IPS DF 6.9 (cell line): Measurements from ENCODE around the gene MPPED1.

Experiments
- DNase-seq: peaks from one replicate; pipeline ENCODE4 v3.0.0-alpha.2; 2013; ENCODE audit warnings: low read depth, low spot score
- H3K27ac ChIP-seq: one replicate; pipeline ENCODE4 v1.5.1; 2013; ENCODE audit warnings: low read length, control low read depth
- H3K27me3 ChIP-seq: 2 replicates; pipeline ENCODE4 v1.6.1; 2013; ENCODE audit warnings: mild to moderate bottlenecking, low read length; ENCODE audit not compliant: control insufficient read depth, insufficient read depth
- H3K36me3 ChIP-seq: 2 replicates; pipeline ENCODE4 v1.6.1; 2013; ENCODE audit warnings: low read length; ENCODE audit not compliant: control insufficient read depth, insufficient read depth
- H3K4me1 ChIP-seq: 2 replicates; pipeline ENCODE4 v1.6.1; 2013; ENCODE audit warnings: low read length; ENCODE audit not compliant: control insufficient read depth, insufficient read depth
- H3K4me3 ChIP-seq: 2 replicates; pipeline ENCODE4 v1.5.1; 2013; ENCODE audit warnings: mild to moderate bottlenecking, low read length
- H3K9me3 ChIP-seq: 2 replicates; pipeline ENCODE4 v1.6.1; 2013; ENCODE audit warnings: low read length, inconsistent platforms; ENCODE audit not compliant: control insufficient read depth, insufficient read depth
- WGBS: extraction: QIAGEN DNeasy Blood & Tissue Kit; methylation state at CpG from one replicate; pipeline ENCODE4 v1.1.7; 2013; ENCODE audit warnings: mixed read lengths, missing lambda C conversion rate; ENCODE audit not compliant: insufficient read length, insufficient coverage; 5-methylcytosine and 5-hydroxymethylcytosine counted together

The MPPED1 gene

DNA sequence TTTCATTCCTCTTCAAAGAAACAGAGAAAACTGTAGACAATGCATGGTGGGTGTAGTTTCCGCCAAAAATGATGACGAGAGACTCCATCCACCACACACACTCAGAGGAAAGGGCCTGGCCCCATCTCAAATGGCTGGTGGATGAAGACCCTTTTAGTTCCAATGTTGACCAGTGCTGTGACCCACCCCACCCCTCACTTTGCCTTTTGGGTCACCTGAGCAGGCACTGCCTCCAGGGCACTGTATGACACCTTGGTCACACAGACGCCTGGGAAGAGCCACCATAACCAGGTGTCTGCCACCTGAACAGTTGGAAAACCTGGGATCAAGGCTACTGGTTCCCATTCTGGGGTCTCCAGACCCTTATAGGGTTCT lies 121.3 kb downstream of the MPPED1 start:
- Histone ChIP-seq H3K36me3 (no peaks in the 10 kb centered on the region), H3K4me1 (no peaks in the 10 kb centered on the region), H3K27me3 (no peaks in the 10 kb centered on the region), H3K27ac (no peak overlapping the region), H3K4me3 (no peak overlapping the region), H3K9me3 (0 out of 2 replicates have a peak, but pooled peaks cover 1% of the 10 kb centered on the region)
- WGBS, result no CpG with 5 or more reads among the region's 3 CpGs
- no peak for DNase-seq

DNA sequence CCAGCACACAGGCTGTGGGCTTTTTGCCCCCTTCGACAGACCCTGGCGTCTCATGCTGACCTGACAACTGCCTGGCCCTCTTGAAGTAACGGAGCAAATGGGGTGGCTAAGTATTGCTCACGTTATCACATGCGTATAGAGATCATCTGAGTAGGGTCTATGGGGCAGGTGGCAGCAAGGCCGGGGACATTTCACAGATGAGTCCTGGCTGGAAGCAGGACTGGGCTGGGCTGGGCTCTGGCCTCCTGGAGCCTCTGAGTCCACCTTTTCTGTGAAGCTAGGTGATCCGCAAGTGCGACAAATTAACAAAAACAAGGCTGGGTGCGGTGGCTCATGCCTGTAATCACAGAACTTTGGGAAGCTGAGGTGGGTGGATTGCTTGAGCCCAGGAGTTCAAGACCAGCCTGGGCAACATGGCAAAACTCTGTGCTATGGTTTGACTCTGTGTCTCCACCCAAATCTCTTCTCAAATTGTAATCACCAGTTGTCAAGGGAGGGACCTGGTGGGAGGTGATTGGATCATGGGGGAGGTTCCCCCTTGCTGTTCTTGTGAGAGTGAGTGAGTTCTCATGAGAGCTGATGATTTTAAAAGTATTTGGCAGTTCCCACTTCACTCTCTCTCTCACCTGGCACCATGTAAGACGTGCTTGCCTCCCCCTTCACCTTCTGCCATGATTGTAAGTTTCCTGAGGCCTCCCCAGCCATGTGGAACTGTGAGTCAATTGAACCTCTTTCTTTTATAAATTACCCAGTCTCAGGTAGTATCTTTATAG lies 122.0 kb downstream of the MPPED1 start:
- H3K9me3 ChIP-seq, result 0 out of 2 replicates have a peak, but pooled peaks cover 1% of the 10 kb centered on the region
- no peaks in the 10 kb centered on the region for H3K4me1 ChIP-seq
- H3K36me3 ChIP-seq, result no peaks in the 10 kb centered on the region
- no peaks in the 10 kb centered on the region for H3K27me3 ChIP-seq
- DNase-seq, result no peak
- WGBS, result no CpG with 5 or more reads among the region's 10 CpGs
- H3K27ac ChIP-seq, result no peak overlapping the region
- no peak overlapping the region for H3K4me3 ChIP-seq

DNA sequence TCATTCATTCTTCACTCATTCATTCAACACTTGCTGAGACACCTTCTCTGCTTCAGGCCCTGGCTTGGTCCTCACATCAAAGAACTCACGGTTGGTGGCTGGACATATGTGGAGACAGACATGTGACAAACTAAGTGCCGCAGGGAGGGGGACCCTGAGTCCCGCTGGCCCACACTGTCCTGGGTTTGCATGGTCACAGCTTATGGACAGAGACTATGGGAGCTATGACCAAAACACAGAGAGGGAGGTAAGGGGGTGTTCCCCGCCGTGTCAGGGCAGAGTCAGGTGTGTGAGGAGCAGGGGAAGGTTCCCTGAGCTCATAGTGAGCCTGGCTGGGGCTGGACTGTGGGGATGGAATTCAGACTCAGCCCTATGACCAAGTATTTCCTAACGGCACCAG lies 123.1 kb downstream of the MPPED1 start:
- Histone ChIP-seq H3K9me3 (0 out of 2 replicates have a peak, but pooled peaks cover 1% of the 10 kb centered on the region), H3K36me3 (no peaks in the 10 kb centered on the region; the same call in 1 of the 2 replicates), H3K27ac (no peak overlapping the region), H3K27me3 (no peaks in the 10 kb centered on the region), H3K4me1 (no peaks in the 10 kb centered on the region), H3K4me3 (no peak overlapping the region)
- no CpG with 5 or more reads among the region's 6 CpGs for WGBS
- no peak for DNase-seq

DNA sequence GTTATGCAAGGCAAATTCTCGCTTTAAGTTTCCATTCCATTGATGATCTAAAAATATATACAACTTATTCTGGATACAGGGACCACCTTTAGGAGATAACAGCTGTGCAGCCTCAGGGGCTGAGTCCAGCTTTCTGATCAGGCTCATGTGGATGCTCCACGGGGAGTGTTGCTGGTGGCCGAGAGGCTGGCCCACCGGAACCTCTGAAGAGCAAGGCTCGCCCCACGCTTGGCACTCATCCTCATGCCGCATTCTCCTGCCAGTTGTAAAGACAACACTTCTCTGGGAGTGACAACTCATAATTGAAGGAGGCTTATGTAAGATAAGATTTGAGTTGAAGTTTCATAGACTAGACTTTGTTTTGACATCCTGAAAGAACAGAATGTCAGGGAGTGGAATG lies 123.5 kb downstream of the MPPED1 start:
- Histone ChIP-seq H3K27ac (no peak overlapping the region), H3K36me3 (no peaks in the 10 kb centered on the region; the same call in 1 of the 2 replicates), H3K27me3 (no peaks in the 10 kb centered on the region), H3K4me3 (no peak overlapping the region), H3K9me3 (0 out of 2 replicates have a peak, but pooled peaks cover 1% of the 10 kb centered on the region), H3K4me1 (no peaks in the 10 kb centered on the region; the same call in 1 of the 2 replicates)
- no peak for DNase-seq
- WGBS, result no CpG with 5 or more reads among the region's 7 CpGs

DNA sequence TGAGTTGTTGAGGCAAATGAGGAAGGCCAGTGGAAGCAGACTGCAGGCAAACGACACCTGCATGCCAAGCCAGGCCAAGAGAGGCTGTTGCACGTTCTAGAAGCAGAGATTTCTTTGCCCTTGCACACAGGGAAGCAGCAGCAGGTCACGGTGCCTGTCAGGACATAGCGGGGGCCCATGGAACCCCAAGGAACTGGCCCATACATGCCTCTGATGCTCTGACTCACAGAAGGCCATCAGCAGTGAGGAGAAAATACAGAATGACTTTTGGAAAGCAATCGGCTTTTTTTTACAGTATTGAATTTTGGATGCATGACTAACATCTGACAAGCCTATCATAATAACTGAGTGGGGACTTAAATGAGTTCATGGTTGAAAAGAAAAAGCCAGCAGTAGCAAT lies 123.9 kb downstream of the MPPED1 start:
- WGBS, result no CpG with 5 or more reads among the region's 5 CpGs
- H3K27me3 ChIP-seq, result no peaks in the 10 kb centered on the region
- DNase-seq, result no peak
- no peaks in the 10 kb centered on the region; the same call in 1 of the 2 replicates for H3K4me1 ChIP-seq
- 0 out of 2 replicates have a peak, but pooled peaks cover 1% of the 10 kb centered on the region for H3K9me3 ChIP-seq
- no peaks in the 10 kb centered on the region; the same call in 1 of the 2 replicates for H3K36me3 ChIP-seq
- H3K27ac ChIP-seq, result no peak overlapping the region
- no peak overlapping the region for H3K4me3 ChIP-seq

DNA sequence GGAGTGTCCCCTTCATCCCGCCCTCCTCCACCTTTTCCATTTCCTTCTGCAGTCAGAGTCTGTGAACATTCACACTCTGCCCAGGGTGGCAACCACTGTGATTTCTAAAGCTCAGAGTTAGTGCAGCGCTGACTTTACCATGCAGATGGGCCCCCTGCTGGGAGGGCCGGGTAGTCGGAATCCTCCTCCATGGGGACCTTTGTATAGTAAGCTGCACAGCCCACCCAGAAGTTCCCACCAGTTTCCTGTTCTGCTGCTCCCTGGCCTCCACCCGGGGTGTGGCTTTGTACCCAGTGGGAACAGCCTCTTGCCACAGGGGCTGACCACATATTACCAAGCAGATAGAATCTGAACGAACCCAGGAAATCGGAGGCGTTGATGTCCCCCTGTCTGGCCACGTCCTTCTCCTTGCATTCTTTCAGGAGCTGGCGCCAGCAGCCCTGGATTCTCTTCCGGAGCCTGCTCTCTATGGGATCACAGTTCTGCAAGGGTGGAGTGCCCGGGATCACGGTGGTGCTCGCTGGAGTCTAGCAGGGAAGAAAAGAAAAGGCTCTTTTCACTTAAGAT lies 125.3 kb downstream of the MPPED1 start:
- H3K4me3 ChIP-seq, result no peak overlapping the region
- H3K4me1 ChIP-seq, result no peaks in the 10 kb centered on the region; the same call in 1 of the 2 replicates
- WGBS, result no CpG with 5 or more reads among the region's 14 CpGs
- H3K36me3 ChIP-seq, result no peaks in the 10 kb centered on the region; the same call in 1 of the 2 replicates
- H3K27me3 ChIP-seq, result no peaks in the 10 kb centered on the region
- no peak overlapping the region for H3K27ac ChIP-seq
- H3K9me3 ChIP-seq, result 0 out of 2 replicates have a peak, but pooled peaks cover 1% of the 10 kb centered on the region
- no peak for DNase-seq

DNA sequence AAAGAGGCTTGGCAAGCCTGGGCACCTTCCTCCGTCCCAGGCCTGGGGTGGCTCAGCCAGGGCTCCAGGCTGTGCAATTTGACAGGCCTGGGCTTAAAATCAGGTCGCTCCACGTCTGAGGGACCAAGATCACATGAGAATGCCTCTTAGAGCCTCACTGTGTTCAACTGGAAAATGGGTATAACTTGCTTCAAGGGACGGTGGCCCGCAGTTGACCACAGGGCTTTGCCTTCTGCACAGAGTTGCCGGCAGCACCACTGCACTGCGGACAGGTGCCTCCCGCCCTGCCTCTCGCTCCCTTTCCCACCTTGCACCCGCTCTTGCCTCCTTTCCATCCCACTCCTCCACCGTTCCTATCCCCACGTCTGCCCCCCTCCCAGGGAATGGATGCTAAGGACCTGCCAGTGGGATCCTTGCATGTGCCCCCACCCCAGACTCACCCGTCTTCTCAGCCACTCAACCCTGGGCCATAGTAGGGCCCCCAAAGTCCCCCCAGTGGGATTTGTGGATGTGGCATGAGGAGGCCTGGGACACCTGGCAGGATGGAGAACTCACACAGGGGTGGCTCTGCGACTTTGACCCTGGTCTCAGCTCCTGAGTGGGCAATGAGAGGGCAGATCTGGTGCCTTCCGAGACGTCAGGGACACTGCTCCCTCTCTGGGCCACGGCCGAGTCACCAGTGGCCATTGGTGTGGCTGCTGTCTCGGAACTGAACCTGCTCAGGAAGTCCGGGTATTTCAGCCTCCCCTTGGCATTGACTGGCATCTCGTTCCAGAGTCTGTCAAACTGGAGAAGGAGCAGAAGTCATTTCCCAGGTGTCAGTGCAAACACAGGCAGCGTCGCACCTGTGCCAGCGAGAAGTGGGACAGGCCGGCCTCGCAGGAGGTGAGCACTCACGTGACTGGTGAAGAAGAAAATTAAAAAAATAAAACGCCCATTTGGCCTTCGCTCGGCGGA lies 128.0 kb downstream of the MPPED1 start:
- Histone ChIP-seq H3K27me3 (no peaks in the 10 kb centered on the region), H3K9me3 (0 out of 2 replicates have a peak, but pooled peaks cover 1% of the 10 kb centered on the region), H3K27ac (no peak overlapping the region), H3K4me1 (no peaks in the 10 kb centered on the region; the same call in 1 of the 2 replicates), H3K36me3 (no peaks in the 10 kb centered on the region; the same call in 1 of the 2 replicates), H3K4me3 (no peak overlapping the region)
- DNase-seq, result no peak
- WGBS, result no CpG with 5 or more reads among the region's 31 CpGs

DNA sequence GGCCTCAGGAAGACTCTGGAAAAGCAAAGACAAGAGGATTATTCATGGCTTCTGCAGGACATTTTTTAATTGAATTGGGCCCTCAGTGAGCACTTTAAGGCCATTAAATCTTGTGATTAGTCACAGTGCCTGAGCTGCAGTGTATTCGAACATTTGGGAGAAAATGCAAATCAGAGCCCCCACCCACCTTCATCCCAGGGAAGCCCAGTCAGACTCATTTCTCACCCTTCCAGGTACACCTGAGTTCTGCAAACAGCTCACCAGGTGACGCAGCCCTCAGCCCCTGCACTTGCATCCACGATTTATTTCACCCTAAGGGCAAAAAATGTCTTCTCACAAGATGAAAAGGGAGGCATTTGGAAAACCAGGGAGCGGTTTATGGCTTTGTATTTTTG lies 128.7 kb downstream of the MPPED1 start:
- Histone ChIP-seq H3K27me3 (no peaks in the 10 kb centered on the region), H3K4me1 (no peaks in the 10 kb centered on the region; the same call in 1 of the 2 replicates), H3K36me3 (no peaks in the 10 kb centered on the region; the same call in 1 of the 2 replicates), H3K4me3 (no peak overlapping the region), H3K27ac (no peak overlapping the region), H3K9me3 (0 out of 2 replicates have a peak, but pooled peaks cover 1% of the 10 kb centered on the region)
- DNase-seq, result no peak
- no CpG with 5 or more reads among the region's 4 CpGs for WGBS

DNA sequence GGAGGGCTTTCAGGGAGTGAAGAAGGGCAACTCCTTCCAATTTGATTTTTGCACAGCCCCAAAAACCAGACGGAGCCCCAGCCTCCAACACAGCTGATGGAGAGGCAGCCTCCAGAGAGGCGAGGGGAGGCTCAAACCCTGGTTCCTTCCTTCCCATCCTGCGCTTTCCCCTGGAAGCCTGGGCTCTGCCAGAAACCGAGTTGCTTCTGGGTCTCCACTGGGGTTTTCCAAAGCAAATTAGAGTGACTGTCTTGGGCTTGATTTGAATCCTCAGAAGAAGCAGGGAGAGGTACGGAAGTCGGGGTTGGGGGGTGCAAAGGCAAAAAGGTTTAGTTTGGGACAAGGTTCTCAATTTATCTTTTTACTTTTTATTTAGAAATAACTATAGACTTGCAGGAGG lies 129.2 kb downstream of the MPPED1 start:
- no peaks in the 10 kb centered on the region for H3K27me3 ChIP-seq
- no peak overlapping the region for H3K27ac ChIP-seq
- DNase-seq, result no peak
- H3K4me1 ChIP-seq, result no peaks in the 10 kb centered on the region; the same call in 1 of the 2 replicates
- H3K36me3 ChIP-seq, result no peaks in the 10 kb centered on the region; the same call in 1 of the 2 replicates
- H3K9me3 ChIP-seq, result 0 out of 2 replicates have a peak, but pooled peaks cover 1% of the 10 kb centered on the region
- H3K4me3 ChIP-seq, result no peak overlapping the region
- WGBS, result no CpG with 5 or more reads among the region's 6 CpGs
